HG02678 (cell line): ENCODE results near the gene THADA.
"Not testable (repeated sequence)": the region's sequence is repeated elsewhere in the genome, so short reads cannot be mapped to it uniquely, and the experiment has no call there.

Experiments used
- ATAC-seq: cut with Tn5 transposase; IDR thresholded peaks from one replicate; pipeline ENCODE4 v1.9.1; 2021; ENCODE audit warnings: mild to moderate bottlenecking, moderate library complexity; ENCODE audit not compliant: unreplicated experiment

Gene THADA

GRCh38 chr2:43194121-43194869 lies 401.5 kb downstream of the THADA start:
- ATAC-seq: peak; percentile 51

- ATAC-seq: no peak
Measured at GRCh38 chr2:43193652-43194120, 402.2 kb downstream of the THADA start.

- ATAC-seq: no peak
Measured at GRCh38 chr2:43192744-43193651, 402.8 kb downstream of the THADA start.

GRCh38 chr2:43191947-43192516 lies 403.8 kb downstream of the THADA start:
- no peak for ATAC-seq

- no peak for ATAC-seq
Measured at GRCh38 chr2:43190311-43191052, 405.4 kb downstream of the THADA start.

GRCh38 chr2:43189861-43190260 lies 406.0 kb downstream of the THADA start:
- not testable (repeated sequence) for ATAC-seq

- ATAC-seq: no peak
Measured at GRCh38 chr2:43188561-43189386, 407.1 kb downstream of the THADA start.

GRCh38 chr2:43186679-43187374 lies 409.0 kb downstream of the THADA start:
- ATAC-seq: no peak

GRCh38 chr2:43186321-43186678 lies 409.5 kb downstream of the THADA start:
- no peak for ATAC-seq

- no peak for ATAC-seq
Measured at GRCh38 chr2:43185146-43185545, 410.7 kb downstream of the THADA start.

- no peak for ATAC-seq
Measured at GRCh38 chr2:43184339-43184895, 411.4 kb downstream of the THADA start.

- no peak for ATAC-seq
Measured at GRCh38 chr2:43183743-43184142, 412.1 kb downstream of the THADA start.

GRCh38 chr2:43180897-43181296 lies 414.9 kb downstream of the THADA start:
- no peak for ATAC-seq
